IMR-90 (cell line): ENCODE data around the gene AGPAT1. TPM values are rescaled to one million over a fixed set of nuclear protein-coding genes. Genes with fewer than 3 reads are reported as not detected.

ENCODE experiments used
- ATAC-seq: fragments of 200-7000 bp; cut with Tn5 transposase; 2 replicates; pipeline ENCODE4 v1.9.1; 2020; ENCODE audit warnings: low read depth, mild to moderate bottlenecking, moderate library complexity
- BruUV-seq: library from RNA; stranded (reverse); fragments of 400-500 nt; replicated peaks from 2 replicates; lab custom pipeline; 2021; lab: Mats Ljungman, UMichigan
- CTCF ChIA-PET: fragments of 300-600 bp; formaldehyde crosslinking; extraction: SDS; loops from one replicate; lab custom pipeline; 2021; ENCODE audit warnings: antibody characterized with exemption; lab: Yijun Ruan, JAX
- POLR2A ChIA-PET: fragments of 300-600 bp; sonication (Branson Sonifier 250); formaldehyde crosslinking; loops from one replicate; lab custom pipeline; 2022; ENCODE audit warnings: antibody characterized with exemption; ENCODE audit not compliant: unreplicated experiment; lab: Charles Lee
- DNase-seq: peaks from one replicate; pipeline ENCODE4 v3.0.0; 2013
- H2AFZ ChIP-seq: replicated peaks from 2 replicates; pipeline ENCODE3; 2013; ENCODE audit warnings: low read length, mild to moderate bottlenecking; ENCODE audit not compliant: poor library complexity
- H2AK5ac ChIP-seq: 2 replicates; pipeline ENCODE4 v1.6.1; 2013; ENCODE audit warnings: low read depth, low read length, inconsistent platforms
- H2AK9ac ChIP-seq: replicated peaks from 2 replicates; pipeline ENCODE3; 2013; ENCODE audit warnings: mild to moderate bottlenecking, low read depth, low read length, moderate library complexity; ENCODE audit not compliant: poor library complexity
- H2BK120ac ChIP-seq: 2 replicates; pipeline ENCODE4 v1.6.1; 2013; ENCODE audit warnings: low read depth, low read length, inconsistent platforms
- H2BK15ac ChIP-seq: 3 replicates; pipeline ENCODE4 v1.6.1; 2013; ENCODE audit warnings: low read depth, low read length, inconsistent platforms
- H2BK20ac ChIP-seq: 2 replicates; pipeline ENCODE4 v1.6.1; 2013; ENCODE audit warnings: low read depth, mild to moderate bottlenecking, inconsistent platforms, low read length, moderate library complexity
- H2BK5ac ChIP-seq: 2 replicates; pipeline ENCODE4 v1.6.1; 2013; ENCODE audit warnings: mild to moderate bottlenecking, low read depth, low read length, inconsistent platforms; ENCODE audit not compliant: poor library complexity, severe bottlenecking
- H3K14ac ChIP-seq: replicated peaks from 2 replicates; pipeline ENCODE4 v1.6.1; 2013; ENCODE audit warnings: low read depth, low read length, inconsistent platforms
- H3K18ac ChIP-seq: 2 replicates; pipeline ENCODE4 v1.6.1; 2013; ENCODE audit warnings: low read depth, low read length, control low read depth
- H3K23ac ChIP-seq: 2 replicates; pipeline ENCODE4 v1.6.1; 2013; ENCODE audit warnings: low read depth, low read length, inconsistent platforms
- H3K27ac ChIP-seq: 2 replicates; pipeline ENCODE4 v1.5.1; 2013; ENCODE audit warnings: mild to moderate bottlenecking, control low read depth, low read length; ENCODE audit not compliant: insufficient read depth
- H3K27me3 ChIP-seq: 2 replicates; pipeline ENCODE4 v1.6.1; 2013; ENCODE audit warnings: low read length; ENCODE audit not compliant: control insufficient read depth, insufficient read depth
- H3K36me3 ChIP-seq: 2 replicates; pipeline ENCODE4 v1.6.1; 2013; ENCODE audit warnings: low read length, mixed read lengths; ENCODE audit not compliant: control insufficient read depth, insufficient read depth
- H3K4ac ChIP-seq: 2 replicates; pipeline ENCODE4 v1.6.1; 2013; ENCODE audit warnings: low read depth, low read length, inconsistent platforms
- H3K4me1 ChIP-seq: 2 replicates; pipeline ENCODE4 v1.6.1; 2013; ENCODE audit warnings: low read length, mixed read lengths; ENCODE audit not compliant: control insufficient read depth, insufficient read depth
- H3K4me2 ChIP-seq: 2 replicates; pipeline ENCODE4 v1.6.1; 2013; ENCODE audit warnings: low read depth, mild to moderate bottlenecking, control low read depth, low read length, moderate library complexity
- H3K4me3 ChIP-seq: 2 replicates; pipeline ENCODE4 v1.5.1; 2013; ENCODE audit warnings: low read depth, mild to moderate bottlenecking, control low read depth, low read length, moderate library complexity; ENCODE audit not compliant: insufficient read depth
- H3K56ac ChIP-seq: 2 replicates; pipeline ENCODE4 v1.6.1; 2013; ENCODE audit warnings: low read length, inconsistent platforms; ENCODE audit not compliant: insufficient read depth; ENCODE audit errors: extremely low read depth
- H3K79me1 ChIP-seq, 2 experiments: 2 replicates each; pipeline ENCODE4 v1.6.1; 2013; ENCODE audit warnings: low read length in 2 of 2, inconsistent platforms in 1 of 2, low read depth in 1 of 2
- H3K9ac ChIP-seq: 2 replicates; pipeline ENCODE4 v1.6.1; 2013; ENCODE audit warnings: low read depth, low read length, control low read depth
- H3K9me1 ChIP-seq: 2 replicates; pipeline ENCODE4 v1.6.1; 2013; ENCODE audit warnings: low read length, inconsistent platforms; ENCODE audit not compliant: insufficient read depth
- H3K9me3 ChIP-seq: 2 replicates; pipeline ENCODE4 v1.6.1; 2013; ENCODE audit warnings: low read length; ENCODE audit not compliant: control insufficient read depth, insufficient read depth
- H4K20me1 ChIP-seq: 2 replicates; pipeline ENCODE4 v1.6.1; 2013; ENCODE audit warnings: low read length, inconsistent platforms; ENCODE audit not compliant: insufficient read depth
- H4K5ac ChIP-seq: 2 replicates; pipeline ENCODE4 v1.6.1; 2013; ENCODE audit warnings: mild to moderate bottlenecking, low read depth, low read length, control low read depth
- H4K8ac ChIP-seq, 2 experiments: 2 replicates each; pipeline ENCODE4 v1.6.1; 2013; ENCODE audit warnings: low read depth in 2 of 2, low read length in 2 of 2, control low read depth in 1 of 2, inconsistent platforms in 1 of 2
- H4K91ac ChIP-seq: 2 replicates; pipeline ENCODE4 v1.6.1; 2013; ENCODE audit warnings: low read depth, low read length, inconsistent platforms; ENCODE audit not compliant: insufficient read depth
- BHLHE40 ChIP-seq: fragments of 150-350 bp; IDR thresholded peaks from 2 replicates; pipeline ENCODE4 v1.6.1; 2016; ENCODE audit warnings: mild to moderate bottlenecking, low read depth, low read length
- CEBPB ChIP-seq: IDR thresholded peaks from 2 replicates; pipeline ENCODE4 v1.6.1; 2012; ENCODE audit warnings: low read depth, low read length, improper control_type of control experiment
- CHD1 ChIP-seq: IDR thresholded peaks from 2 replicates; pipeline ENCODE4 v1.6.1; 2012; ENCODE audit warnings: low read depth, low read length, improper control_type of control experiment
- FOS ChIP-seq: fragments of 150-350 bp; IDR thresholded peaks from 2 replicates; pipeline ENCODE4 v1.6.1; 2016; ENCODE audit warnings: low read depth, low read length
- MAFK ChIP-seq: IDR thresholded peaks from 2 replicates; pipeline ENCODE4 v1.6.1; 2012; ENCODE audit warnings: low read depth, low read length, improper control_type of control experiment
- MAZ ChIP-seq: IDR thresholded peaks from 2 replicates; pipeline ENCODE4 v1.6.1; 2012; ENCODE audit warnings: low read depth, mild to moderate bottlenecking, low read length, improper control_type of control experiment, moderate library complexity, borderline replicate concordance
- MXI1 ChIP-seq: IDR thresholded peaks from 2 replicates; pipeline ENCODE4 v1.6.1; 2012; ENCODE audit warnings: low read depth, mild to moderate bottlenecking, low read length, moderate library complexity, borderline replicate concordance
- NFE2L2 ChIP-seq: fragments of 150-350 bp; IDR thresholded peaks from 2 replicates; pipeline ENCODE4 v1.6.1; 2016; ENCODE audit warnings: low read depth, mild to moderate bottlenecking, low read length
- POLR2A ChIP-seq: IDR thresholded peaks from 2 replicates; pipeline ENCODE4 v1.6.1; 2012; ENCODE audit warnings: mild to moderate bottlenecking, low read depth, low read length
- RAD21 ChIP-seq: IDR thresholded peaks from 2 replicates; pipeline ENCODE4 v1.6.1; 2012; ENCODE audit warnings: low read length, improper control_type of control experiment
- RCOR1 ChIP-seq: IDR thresholded peaks from 2 replicates; pipeline ENCODE4 v1.6.1; 2012; ENCODE audit warnings: mild to moderate bottlenecking, low read length, improper control_type of control experiment; ENCODE audit not compliant: insufficient replicate concordance
- RFX5 ChIP-seq: IDR thresholded peaks from 2 replicates; pipeline ENCODE4 v1.8.0; 2012; ENCODE audit warnings: low read depth, mild to moderate bottlenecking, low read length, moderate library complexity
- SMC3 ChIP-seq: fragments of 150-350 bp; IDR thresholded peaks from 2 replicates; pipeline ENCODE4 v1.6.1; 2016; ENCODE audit warnings: low read depth, mild to moderate bottlenecking, antibody characterized with exemption, low read length, moderate library complexity
- WGBS, 2 experiments: methylation state at CpG; one replicate each; pipeline versions ENCODE4 v1.1.5 to v1.1.7; 2013; ENCODE audit warnings: missing lambda C conversion rate in 2 of 2; ENCODE audit not compliant: insufficient read length in 1 of 2; ENCODE audit errors: extremely low coverage in 2 of 2; 5-methylcytosine and 5-hydroxymethylcytosine counted together
- dilution Hi-C: fragments of 300-500 bp; cut with HindIII; formaldehyde crosslinking; loops from one replicate; pipeline ENCODE4 v1.14.3; 2018; ENCODE audit warnings: low sequenced_read_pairs; ENCODE audit not compliant: unreplicated experiment
- in situ Hi-C: fragments of 300-500 bp; cut with MboI; formaldehyde crosslinking; loops from 3 replicates; pipeline ENCODE4 v1.14.3; 2019; ENCODE audit warnings: low sequenced_read_pairs, inconsistent platforms, mixed read lengths
- intact Hi-C: fragments of 100-400 bp; cut with micrococcal nuclease; formaldehyde crosslinking; loops from 2 replicates; pipeline ENCODE4 v1.10.0; 2022
- polyA plus RNA-seq, 3 experiments: library from polyadenylated mRNA; depleted of rRNA; stranded (reverse); fragments of >200 nt; gene quantifications; 2 replicates each; pipeline ENCODE4 v1.2.3, GENCODE V29; 2012; ENCODE audit warnings: low replicate concordance in 1 of 3
- total RNA-seq: library from RNA; depleted of rRNA; stranded (reverse); fragments of >200 nt; gene quantifications from 2 replicates; pipeline ENCODE4 v1.2.3, GENCODE V29; 2012
- TF ChIP-seq, protein P1 (sequence below): fragments of 150-350 bp; IDR thresholded peaks from 2 replicates; pipeline ENCODE4 v1.6.1; 2017; ENCODE audit warnings: mild to moderate bottlenecking, antibody characterized with exemption, low read length, low read depth
- TF ChIP-seq, protein P2 (sequence below): conservative IDR thresholded peaks from 2 replicates; pipeline ENCODE4 v1.5.1; 2012; ENCODE audit warnings: mild to moderate bottlenecking, low read depth, low read length, improper control_type of control experiment
- TF ChIP-seq, protein P3 (sequence below): fragments of 150-350 bp; IDR thresholded peaks from 2 replicates; pipeline ENCODE4 v1.6.1; 2016; ENCODE audit warnings: low read depth, mild to moderate bottlenecking, low read length, moderate library complexity, borderline replicate concordance

The AGPAT1 gene
- total and polyA plus RNA-seq, 2 of the 4 experiments (the other 2 are of a cell fraction) = 27.2 to 116 TPM

DNA sequence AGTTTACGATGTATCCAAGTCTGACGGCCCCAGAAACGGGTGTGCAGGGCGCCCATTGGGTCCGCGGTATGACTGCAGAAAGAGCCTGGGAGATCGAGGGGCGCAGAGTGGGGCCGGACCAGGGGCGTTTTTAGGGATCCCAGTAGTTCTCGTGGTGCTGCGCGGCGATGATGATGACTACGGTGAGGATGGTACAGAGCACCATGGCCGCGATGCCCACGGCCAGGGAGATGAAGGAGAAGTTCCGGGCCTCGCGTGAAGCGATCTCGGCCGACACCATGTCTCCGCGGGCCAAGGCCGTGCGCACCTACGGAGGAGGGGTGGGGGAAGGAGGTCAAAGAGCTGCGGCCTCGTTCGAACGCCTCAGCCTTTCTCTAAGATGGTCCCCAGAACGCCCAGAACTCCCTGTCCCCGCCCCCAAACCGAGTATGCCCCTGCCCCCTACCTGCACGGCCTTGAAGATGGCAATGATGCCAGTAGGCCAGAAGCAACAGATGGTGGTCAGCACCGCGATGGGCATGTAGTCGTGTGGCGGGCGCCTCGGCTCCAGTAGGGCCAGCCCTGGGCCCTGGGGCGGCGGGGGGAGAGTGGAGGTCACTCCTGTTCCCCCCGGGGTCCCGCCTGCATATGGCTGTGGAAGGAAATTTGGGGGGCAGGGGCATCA lies 26.7 kb downstream of the AGPAT1 start:
- no peak overlapping the region for H3K4me3 ChIP-seq
- H3K18ac ChIP-seq = no peak overlapping the region
- H3K9ac ChIP-seq = no peak overlapping the region
- H2BK20ac ChIP-seq = no peak overlapping the region
- no peak overlapping the region for H3K56ac ChIP-seq
- H3K27ac ChIP-seq = no peak overlapping the region
- H2BK120ac ChIP-seq = no peak overlapping the region
- in situ Hi-C loops = no loop called here
- H4K5ac ChIP-seq = no peak overlapping the region
- H2AK5ac ChIP-seq = no peak overlapping the region
- peaks cover 2% of the 10 kb centered on the region; the same call in 1 of the 2 replicates for H3K36me3 ChIP-seq
- WGBS, 2 experiments = 39% methylated on average over 11 of the region's 47 CpGs; no CpG with 5 or more reads in 1 of the 2 experiments
- DNase-seq = no peak
- H4K8ac ChIP-seq = no peak overlapping the region
- no peak overlapping the region for H3K14ac ChIP-seq
- H2AFZ ChIP-seq = peak overlapping the region; percentile 18
- POLR2A ChIA-PET = no interaction called here
- H3K79me1 ChIP-seq = peaks cover 0 to 17% of the 10 kb centered on the region in 2 experiments; a peak in 2 of 4 replicates
- no peak overlapping the region for H2BK15ac ChIP-seq
- ATAC-seq = no peak
- no peaks in the 10 kb centered on the region for H4K20me1 ChIP-seq
- peaks cover 19% of the 10 kb centered on the region for H3K4me1 ChIP-seq
- no peak for TF ChIP-seq RCOR1
- TF ChIP-seq, protein P1, sequence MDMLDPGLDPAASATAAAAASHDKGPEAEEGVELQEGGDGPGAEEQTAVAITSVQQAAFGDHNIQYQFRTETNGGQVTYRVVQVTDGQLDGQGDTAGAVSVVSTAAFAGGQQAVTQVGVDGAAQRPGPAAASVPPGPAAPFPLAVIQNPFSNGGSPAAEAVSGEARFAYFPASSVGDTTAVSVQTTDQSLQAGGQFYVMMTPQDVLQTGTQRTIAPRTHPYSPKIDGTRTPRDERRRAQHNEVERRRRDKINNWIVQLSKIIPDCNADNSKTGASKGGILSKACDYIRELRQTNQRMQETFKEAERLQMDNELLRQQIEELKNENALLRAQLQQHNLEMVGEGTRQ = no peak
- no peak for TF ChIP-seq MXI1
- no peak for TF ChIP-seq NFE2L2
- no peak for TF ChIP-seq MAFK
- TF ChIP-seq FOS = no peak
- TF ChIP-seq MAZ = no peak
- TF ChIP-seq, protein P2, sequence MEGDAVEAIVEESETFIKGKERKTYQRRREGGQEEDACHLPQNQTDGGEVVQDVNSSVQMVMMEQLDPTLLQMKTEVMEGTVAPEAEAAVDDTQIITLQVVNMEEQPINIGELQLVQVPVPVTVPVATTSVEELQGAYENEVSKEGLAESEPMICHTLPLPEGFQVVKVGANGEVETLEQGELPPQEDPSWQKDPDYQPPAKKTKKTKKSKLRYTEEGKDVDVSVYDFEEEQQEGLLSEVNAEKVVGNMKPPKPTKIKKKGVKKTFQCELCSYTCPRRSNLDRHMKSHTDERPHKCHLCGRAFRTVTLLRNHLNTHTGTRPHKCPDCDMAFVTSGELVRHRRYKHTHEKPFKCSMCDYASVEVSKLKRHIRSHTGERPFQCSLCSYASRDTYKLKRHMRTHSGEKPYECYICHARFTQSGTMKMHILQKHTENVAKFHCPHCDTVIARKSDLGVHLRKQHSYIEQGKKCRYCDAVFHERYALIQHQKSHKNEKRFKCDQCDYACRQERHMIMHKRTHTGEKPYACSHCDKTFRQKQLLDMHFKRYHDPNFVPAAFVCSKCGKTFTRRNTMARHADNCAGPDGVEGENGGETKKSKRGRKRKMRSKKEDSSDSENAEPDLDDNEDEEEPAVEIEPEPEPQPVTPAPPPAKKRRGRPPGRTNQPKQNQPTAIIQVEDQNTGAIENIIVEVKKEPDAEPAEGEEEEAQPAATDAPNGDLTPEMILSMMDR = no peak
- no peak for TF ChIP-seq SMC3
- no peak for TF ChIP-seq CHD1
- TF ChIP-seq RAD21 = no peak
- TF ChIP-seq BHLHE40 = no peak
- TF ChIP-seq CEBPB = no peak
- no peak for TF ChIP-seq POLR2A
- TF ChIP-seq, protein P3, sequence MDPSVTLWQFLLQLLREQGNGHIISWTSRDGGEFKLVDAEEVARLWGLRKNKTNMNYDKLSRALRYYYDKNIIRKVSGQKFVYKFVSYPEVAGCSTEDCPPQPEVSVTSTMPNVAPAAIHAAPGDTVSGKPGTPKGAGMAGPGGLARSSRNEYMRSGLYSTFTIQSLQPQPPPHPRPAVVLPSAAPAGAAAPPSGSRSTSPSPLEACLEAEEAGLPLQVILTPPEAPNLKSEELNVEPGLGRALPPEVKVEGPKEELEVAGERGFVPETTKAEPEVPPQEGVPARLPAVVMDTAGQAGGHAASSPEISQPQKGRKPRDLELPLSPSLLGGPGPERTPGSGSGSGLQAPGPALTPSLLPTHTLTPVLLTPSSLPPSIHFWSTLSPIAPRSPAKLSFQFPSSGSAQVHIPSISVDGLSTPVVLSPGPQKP = no peak
- TF ChIP-seq RFX5 = no peak
- dilution Hi-C loops = no loop called here
- H3K9me1 ChIP-seq = 0 out of 2 replicates have a peak, but pooled peaks cover 4% of the 10 kb centered on the region
- H2AK9ac ChIP-seq = no peak overlapping the region
- intact Hi-C loops = no loop called here
- BruUV-seq = no TSS peak
- no peak overlapping the region for H2BK5ac ChIP-seq
- H4K91ac ChIP-seq = no peak overlapping the region
- H3K27me3 ChIP-seq = peaks cover 26% of the 10 kb centered on the region
- H3K9me3 ChIP-seq = peaks cover 2% of the 10 kb centered on the region; the same call in 1 of the 2 replicates
- no peak overlapping the region for H3K4ac ChIP-seq
- no peak overlapping the region for H3K23ac ChIP-seq
- CTCF ChIA-PET = no interaction called here
- H3K4me2 ChIP-seq = no peak overlapping the region
